BLaER1 treated with 17β-estradiol and CSF1 and Interleukin-3, amounts not matched to agents 10 nM and 100 nM (cell line): ENCODE data around the gene IFNA13.
A peak's percentile ranks its signal among the peaks of the same experiment; 100 is the strongest.

Source experiments
- H3K27ac ChIP-seq, 11 experiments: shearing (Covaris generic); formaldehyde crosslinking; 2 replicates each; pipeline ENCODE4 v1.8.1; 2022
- H3K27me3 ChIP-seq, 11 experiments: shearing (Covaris generic); formaldehyde crosslinking; 2 replicates each; pipeline ENCODE4 v1.8.1; 2022
- H3K36me3 ChIP-seq, 11 experiments: shearing (Covaris generic); formaldehyde crosslinking; 2 replicates each; pipeline ENCODE4 v1.8.1; 2022
- H3K4me1 ChIP-seq, 10 experiments: shearing (Covaris generic); formaldehyde crosslinking; 2 replicates each; pipeline ENCODE4 v1.8.1; 2022
- H3K4me2 ChIP-seq, 11 experiments: shearing (Covaris generic); formaldehyde crosslinking; 2 replicates each; pipeline ENCODE4 v1.8.1; 2022
- H3K4me3 ChIP-seq, 10 experiments: shearing (Covaris generic); formaldehyde crosslinking; 2 replicates each; pipeline ENCODE4 v1.8.1; 2022
- H3K9ac ChIP-seq, 11 experiments: shearing (Covaris generic); formaldehyde crosslinking; 2 replicates each; pipeline ENCODE4 v1.8.1; 2022
- H3K9me3 ChIP-seq, 11 experiments: shearing (Covaris generic); formaldehyde crosslinking; replicated peaks in 1 of 11; 2 replicates each; pipeline ENCODE4 v1.8.1; 2022
- H4K20me1 ChIP-seq, 11 experiments: shearing (Covaris generic); formaldehyde crosslinking; 2 replicates each; pipeline ENCODE4 v1.8.1; 2022
- Cebpa-rat ChIP-seq, 11 experiments: shearing (Covaris generic); IDR thresholded peaks; 2 replicates each; pipeline ENCODE4 v1.8.1; 2022

Gene IFNA13

GRCh38 chr9:21402386-21403251, 34.8 kb upstream of the IFNA13 start:
- no peak for TF ChIP-seq Cebpa-rat (IDR thresholded peaks at IDR 0.05)
- H3K36me3 ChIP-seq: no peaks in the 10 kb centered on the region

DNA sequence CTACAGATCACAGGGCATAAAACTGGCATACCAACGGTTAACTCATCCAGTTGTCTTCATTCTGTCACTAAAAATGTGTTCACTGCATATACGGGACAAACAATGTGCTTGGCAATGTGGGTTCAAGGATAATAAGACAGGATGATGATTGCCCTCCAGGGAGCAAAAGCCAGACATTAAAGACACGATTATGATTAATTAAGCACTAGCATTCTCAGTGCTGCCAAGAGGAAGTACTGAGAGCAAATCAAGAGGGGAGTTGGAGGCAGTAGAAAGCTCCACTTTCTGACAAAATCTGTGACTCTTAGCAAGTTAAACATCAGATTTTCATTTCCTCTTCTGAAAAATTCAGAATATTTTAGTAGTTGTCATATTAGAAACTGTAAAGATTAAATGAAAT, 32.1 kb upstream of the IFNA13 start:
- H3K9ac ChIP-seq: no peak overlapping the region
- H3K4me2 ChIP-seq: no peak overlapping the region
- no peak overlapping the region for H3K27ac ChIP-seq

More at GRCh38 chr9:21402386-21403251, 34.8 kb upstream of the IFNA13 start:
- Histone ChIP-seq H3K27ac (no peak overlapping the region), H3K4me2 (peak overlapping the region in 8 of 11 experiments; percentile 14 to 47 (median 30); a peak in 14 of 22 replicates), H3K4me1 (peaks cover 0 to 16% (median 7%) of the 10 kb centered on the region in 10 experiments; a peak in 9 of 20 replicates), H4K20me1 (no peaks in the 10 kb centered on the region), H3K9me3 (peaks cover 0 to 10% (median 8%) of the 10 kb centered on the region in 11 experiments; a peak in 15 of 22 replicates), H3K27me3 (peaks cover 0 to 91% (median 0%) of the 10 kb centered on the region in 11 experiments; a peak in 5 of 22 replicates), H3K4me3 (no peak overlapping the region), H3K9ac (no peak overlapping the region)

GRCh38 chr9:21398955-21399489, 31.2 kb upstream of the IFNA13 start:
- Histone ChIP-seq H3K9me3 (peaks cover 0 to 10% (median 8%) of the 10 kb centered on the region in 11 experiments; a peak in 15 of 22 replicates), H3K9ac (no peak overlapping the region), H3K36me3 (no peaks in the 10 kb centered on the region), H4K20me1 (no peaks in the 10 kb centered on the region), H3K4me3 (no peak overlapping the region), H3K4me2 (no peak overlapping the region), H3K27me3 (peaks cover 0 to 89% (median 6%) of the 10 kb centered on the region in 11 experiments; a peak in 12 of 22 replicates), H3K4me1 (peaks cover 0 to 20% (median 10%) of the 10 kb centered on the region in 10 experiments; a peak in 12 of 20 replicates), H3K27ac (no peak overlapping the region)
- TF ChIP-seq Cebpa-rat (IDR thresholded peaks at IDR 0.05): no peak

More for the DNA sequence above, 32.1 kb upstream of the IFNA13 start:
- Histone ChIP-seq H3K27me3 (peaks cover 0 to 91% (median 6%) of the 10 kb centered on the region in 11 experiments; a peak in 12 of 22 replicates), H3K4me1 (peaks cover 0 to 20% (median 10%) of the 10 kb centered on the region in 10 experiments; a peak in 12 of 20 replicates), H3K9me3 (peaks cover 0 to 10% (median 8%) of the 10 kb centered on the region in 11 experiments; a peak in 15 of 22 replicates), H4K20me1 (no peaks in the 10 kb centered on the region), H3K36me3 (no peaks in the 10 kb centered on the region), H3K4me3 (no peak overlapping the region)
- no peak for TF ChIP-seq Cebpa-rat (IDR thresholded peaks at IDR 0.05)

DNA sequence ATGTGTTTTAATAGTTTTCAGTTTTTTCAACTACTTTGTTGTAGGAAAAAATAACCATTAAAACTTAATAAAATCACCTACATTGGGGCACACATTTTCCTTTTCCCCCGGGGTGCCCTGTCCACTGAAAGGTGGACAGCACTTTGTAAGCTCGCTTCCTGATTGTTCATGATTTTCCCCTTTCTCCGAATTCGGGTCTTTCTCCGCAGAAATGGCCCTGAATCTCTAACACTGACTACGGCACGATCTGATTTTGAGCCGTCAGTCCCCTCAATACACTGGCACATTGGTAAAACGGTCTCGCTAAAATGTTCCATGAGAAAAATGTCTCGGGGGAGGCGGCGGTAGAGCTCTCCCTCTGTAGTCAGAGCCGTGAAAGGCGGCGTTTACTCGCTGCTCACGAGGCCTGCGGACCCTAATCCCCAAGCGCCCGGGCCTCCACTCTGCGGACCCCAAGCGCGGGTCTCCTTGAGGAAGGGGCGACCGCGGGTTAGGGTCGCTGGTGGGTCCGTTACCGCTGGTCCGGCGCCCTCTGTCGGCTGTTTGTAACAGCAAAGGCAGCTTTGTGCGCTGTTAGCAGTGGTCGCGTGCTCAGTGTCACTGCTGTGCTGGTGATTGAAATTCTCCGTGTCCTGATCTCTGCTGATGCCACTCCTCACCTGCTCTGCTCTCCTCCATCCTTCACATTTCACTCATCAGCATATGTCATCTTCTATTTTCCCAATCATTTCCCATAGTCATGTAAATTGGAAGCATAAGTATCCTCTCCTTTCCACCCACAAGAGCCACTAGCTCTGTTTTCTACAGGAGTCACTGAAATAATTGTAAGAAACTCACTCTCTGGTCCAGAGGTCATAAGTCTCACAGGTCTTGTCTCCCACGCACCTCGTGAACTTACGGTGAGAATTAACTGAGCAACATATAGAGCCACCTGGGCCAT, 28.2 kb upstream of the IFNA13 start:
- no peak for TF ChIP-seq Cebpa-rat (IDR thresholded peaks at IDR 0.05)
- no peaks in the 10 kb centered on the region for H3K36me3 ChIP-seq
- H4K20me1 ChIP-seq: peaks cover 0 to 12% (median 0%) of the 10 kb centered on the region in 11 experiments; a peak in 4 of 22 replicates
- H3K4me3 ChIP-seq: peak overlapping the region; percentile 45 to 68 (median 56)
- peak overlapping the region in 9 of 11 experiments; percentile 14 to 65 (median 61); a peak in 16 of 22 replicates for H3K9ac ChIP-seq
- H3K27me3 ChIP-seq: peaks cover 0 to 96% (median 8%) of the 10 kb centered on the region in 11 experiments; a peak in 12 of 22 replicates
- H3K27ac ChIP-seq: no peak overlapping the region
- H3K9me3 ChIP-seq: no peaks in the 10 kb centered on the region
- peaks cover 0 to 11% (median 3%) of the 10 kb centered on the region in 10 experiments; a peak in 7 of 20 replicates for H3K4me1 ChIP-seq
- peak overlapping the region; percentile 66 to 94 (median 86) for H3K4me2 ChIP-seq

DNA sequence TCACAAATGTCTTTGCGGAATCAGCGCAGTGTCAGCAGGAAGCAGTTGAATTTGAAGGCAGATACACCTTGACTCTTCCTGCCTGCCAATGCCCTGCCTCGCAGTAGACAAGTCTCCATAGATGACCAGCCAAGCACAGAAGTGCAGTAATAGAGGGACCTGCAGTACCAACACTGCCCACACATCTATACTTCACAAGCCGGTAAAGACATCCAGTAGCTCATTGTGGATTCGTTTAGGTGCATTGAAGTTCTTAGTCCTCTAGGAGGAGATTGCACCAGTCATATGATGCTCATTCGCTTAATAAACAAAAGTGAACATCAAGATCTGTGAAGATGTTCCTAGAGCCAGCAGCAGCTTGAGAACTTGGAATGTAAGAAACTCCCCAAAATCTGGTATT, 24.4 kb upstream of the IFNA13 start:
- no peak for TF ChIP-seq Cebpa-rat (IDR thresholded peaks at IDR 0.05)
- Histone ChIP-seq H3K9ac (no peak overlapping the region), H4K20me1 (peaks cover 0 to 12% (median 0%) of the 10 kb centered on the region in 11 experiments; a peak in 4 of 22 replicates), H3K36me3 (no peaks in the 10 kb centered on the region), H3K4me3 (no peak overlapping the region), H3K4me2 (no peak overlapping the region), H3K4me1 (peaks cover 0 to 9% (median 2%) of the 10 kb centered on the region in 10 experiments; a peak in 6 of 20 replicates), H3K9me3 (no peaks in the 10 kb centered on the region), H3K27ac (no peak overlapping the region), H3K27me3 (peaks cover 0 to 98% (median 8%) of the 10 kb centered on the region in 11 experiments; a peak in 12 of 22 replicates)

DNA sequence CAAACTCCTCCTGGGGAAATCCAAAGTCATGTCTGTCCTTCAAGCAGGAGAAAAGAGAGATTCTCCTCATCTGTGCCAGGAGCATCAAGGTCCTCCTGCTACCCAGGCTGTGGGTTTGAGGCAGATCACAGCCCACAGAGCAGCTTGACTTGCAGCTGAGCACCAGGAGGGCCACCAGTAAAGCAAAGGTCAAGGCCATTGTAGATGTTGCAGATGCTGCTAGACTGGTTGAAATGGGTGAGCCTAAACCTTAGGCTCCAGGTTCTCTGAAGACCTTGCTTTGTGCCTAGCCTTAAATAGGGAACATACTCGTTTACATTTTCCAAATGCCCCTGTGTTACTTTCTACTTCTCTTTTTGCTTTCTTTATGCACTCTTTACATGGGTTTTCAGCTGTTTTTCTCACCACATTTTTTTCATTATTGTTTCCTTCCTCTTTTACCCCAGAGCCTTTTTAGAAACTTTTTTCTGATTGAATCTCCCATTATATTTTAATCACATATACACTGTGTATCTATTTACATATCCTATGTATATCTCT, 17.3 kb upstream of the IFNA13 start, which contains the start of gene IFNA2:
TSS of gene IFNA2 (minus strand) at position 268 of the 540 bp plus-strand sequence. CDS start at position 199, 69 bp downstream.
- TF ChIP-seq Cebpa-rat (IDR thresholded peaks at IDR 0.05): no peak
- Histone ChIP-seq H3K27me3 (peaks cover 0 to 95% (median 0%) of the 10 kb centered on the region in 11 experiments; a peak in 8 of 22 replicates), H3K4me3 (no peak within 1 kb of the TSS), H3K4me2 (peak within 1 kb of the TSS in 10 of 11 experiments; percentile 4 to 80 (median 52); a peak in 20 of 22 replicates), H3K4me1 (peaks cover 18 to 32% (median 24%) of the 10 kb centered on the region in 10 experiments), H4K20me1 (peaks cover 0 to 23% (median 5%) of the 10 kb centered on the region in 11 experiments; a peak in 11 of 22 replicates), H3K27ac (no peak within 1 kb of the TSS), H3K9ac (no peak within 1 kb of the TSS), H3K36me3 (no peaks in the 10 kb centered on the region), H3K9me3 (no peaks in the 10 kb centered on the region; a peak in 2 of 22 replicates)

DNA sequence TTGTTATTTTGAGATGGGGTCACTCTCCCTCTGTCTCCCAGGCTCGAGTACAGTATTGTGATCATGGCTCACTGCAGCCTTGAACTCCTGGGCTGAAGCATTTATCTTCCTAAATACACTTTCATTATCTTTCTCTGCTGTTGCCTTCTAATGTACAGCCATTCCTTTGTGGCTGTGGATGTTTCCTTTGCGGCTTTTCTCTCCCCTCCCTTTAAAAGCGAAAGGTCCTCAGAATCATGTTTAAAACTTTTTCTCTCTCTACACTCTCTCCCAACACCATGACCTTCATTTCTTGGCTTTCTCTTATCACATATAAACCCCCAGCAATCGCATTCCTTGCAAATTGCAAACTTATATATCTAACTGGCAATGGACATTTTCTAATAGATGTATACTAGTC, 15.8 kb upstream of the IFNA13 start:
- Histone ChIP-seq H3K27ac (no peak overlapping the region), H3K9ac (no peak overlapping the region), H3K36me3 (no peaks in the 10 kb centered on the region), H3K27me3 (peaks cover 0 to 95% (median 0%) of the 10 kb centered on the region in 11 experiments; a peak in 8 of 22 replicates), H3K4me2 (no peak overlapping the region), H3K9me3 (no peaks in the 10 kb centered on the region; a peak in 2 of 22 replicates), H4K20me1 (peaks cover 0 to 23% (median 5%) of the 10 kb centered on the region in 11 experiments; a peak in 11 of 22 replicates), H3K4me3 (no peak overlapping the region), H3K4me1 (peaks cover 24 to 41% (median 33%) of the 10 kb centered on the region in 10 experiments)
- no peak for TF ChIP-seq Cebpa-rat (IDR thresholded peaks at IDR 0.05)
